Sigmoid colon (tissue), 4 donors: ENCODE results near the gene DYNC1LI2.

Source experiments
- EP300 ChIP-seq, 4 donors: sonication (generic); formaldehyde crosslinking; IDR thresholded peaks; one replicate each; pipeline ENCODE4 v1.6.1; 2017; ENCODE audit warnings: antibody characterized with exemption in 4 of 4
- POLR2A ChIP-seq, 2 donors: fragments of 450-650 bp; IDR thresholded peaks; one replicate each; pipeline ENCODE4 v1.6.1; 2016; ENCODE audit warnings: antibody characterized with exemption in 2 of 2, mild to moderate bottlenecking in 2 of 2, moderate library complexity in 2 of 2
- POLR2AphosphoS5 ChIP-seq, 4 donors: sonication (generic); formaldehyde crosslinking; IDR thresholded peaks; one replicate each; pipeline ENCODE4 v1.6.1; 2017; ENCODE audit warnings: antibody characterized with exemption in 4 of 4
- TF ChIP-seq, protein P1 (sequence below), 4 experiments: fragments of 450-650 bp in 3 of 4; fragments of 200-600 bp in 1 of 4; IDR thresholded peaks; one replicate each; pipeline ENCODE4 v1.5.1; 2016 to 2019; ENCODE audit warnings: antibody characterized with exemption in 4 of 4, mild to moderate bottlenecking in 3 of 4, moderate library complexity in 2 of 4

DNA sequence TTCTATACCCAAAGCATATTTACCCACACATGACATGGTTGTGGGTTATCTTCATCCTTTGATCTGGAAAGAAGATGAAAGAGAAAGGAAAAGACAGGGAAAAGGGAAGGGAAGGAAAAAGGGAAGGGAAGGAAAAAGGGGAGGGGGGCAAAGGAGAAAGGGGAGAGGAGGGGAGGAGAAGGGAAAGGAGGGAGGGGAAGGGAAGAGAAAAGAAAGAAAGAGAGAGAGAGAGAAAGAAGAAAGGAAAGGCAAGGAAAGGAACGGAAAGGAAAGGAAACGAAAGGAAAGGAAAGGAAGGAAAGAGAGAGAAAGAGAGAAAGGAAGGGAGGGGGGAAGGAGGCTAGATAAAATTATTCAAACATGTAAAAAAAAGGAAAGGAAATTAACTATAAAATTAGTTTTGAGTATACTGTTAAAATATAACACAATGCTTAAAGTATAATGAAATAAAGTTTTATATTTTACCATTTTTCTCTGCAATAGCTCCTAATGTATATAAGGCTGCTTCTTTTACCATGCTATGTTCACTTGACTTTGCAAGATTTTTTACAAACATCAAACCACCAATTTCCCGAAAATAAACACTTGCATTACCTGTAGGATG, 38.8 kb upstream of the DYNC1LI2 start:
- TF ChIP-seq POLR2AphosphoS5 (IDR thresholded peaks at IDR 0.05) (no peak), POLR2A (IDR thresholded peaks at IDR 0.05) (no peak), EP300 (IDR thresholded peaks at IDR 0.05) (no peak)
- TF ChIP-seq, protein P1, sequence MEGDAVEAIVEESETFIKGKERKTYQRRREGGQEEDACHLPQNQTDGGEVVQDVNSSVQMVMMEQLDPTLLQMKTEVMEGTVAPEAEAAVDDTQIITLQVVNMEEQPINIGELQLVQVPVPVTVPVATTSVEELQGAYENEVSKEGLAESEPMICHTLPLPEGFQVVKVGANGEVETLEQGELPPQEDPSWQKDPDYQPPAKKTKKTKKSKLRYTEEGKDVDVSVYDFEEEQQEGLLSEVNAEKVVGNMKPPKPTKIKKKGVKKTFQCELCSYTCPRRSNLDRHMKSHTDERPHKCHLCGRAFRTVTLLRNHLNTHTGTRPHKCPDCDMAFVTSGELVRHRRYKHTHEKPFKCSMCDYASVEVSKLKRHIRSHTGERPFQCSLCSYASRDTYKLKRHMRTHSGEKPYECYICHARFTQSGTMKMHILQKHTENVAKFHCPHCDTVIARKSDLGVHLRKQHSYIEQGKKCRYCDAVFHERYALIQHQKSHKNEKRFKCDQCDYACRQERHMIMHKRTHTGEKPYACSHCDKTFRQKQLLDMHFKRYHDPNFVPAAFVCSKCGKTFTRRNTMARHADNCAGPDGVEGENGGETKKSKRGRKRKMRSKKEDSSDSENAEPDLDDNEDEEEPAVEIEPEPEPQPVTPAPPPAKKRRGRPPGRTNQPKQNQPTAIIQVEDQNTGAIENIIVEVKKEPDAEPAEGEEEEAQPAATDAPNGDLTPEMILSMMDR (IDR thresholded peaks at IDR 0.05) = no peak
